Uterus (tissue), 4 donors: Measurements from ENCODE around the gene MYH7. TPM values are rescaled to one million over a fixed set of nuclear protein-coding genes. Genes with fewer than 3 reads are reported as not detected.

Experiments used
- DNase-seq, 2 donors: peaks; one replicate each; pipeline ENCODE4 v3.0.0-alpha.2; 2019 to 2020
- H3K27ac ChIP-seq, 2 donors: fragments of 200-600 bp; sonication (generic); 1 replicate in 1 of 2; 2 replicates in 1 of 2; pipeline ENCODE4 v1.5.1; 2016 to 2018
- H3K27me3 ChIP-seq, 2 donors: fragments of 200-600 bp; sonication (generic); one replicate each; pipeline ENCODE4 v1.5.1; 2018 to 2019; ENCODE audit warnings: control low read depth in 1 of 2
- H3K36me3 ChIP-seq, 2 donors: fragments of 200-600 bp; sonication (generic); one replicate each; pipeline ENCODE4 v1.5.1; 2019; ENCODE audit warnings: control low read depth in 1 of 2
- H3K4me1 ChIP-seq, 2 donors: fragments of 200-600 bp; sonication (generic); one replicate each; pipeline ENCODE4 v1.5.1; 2018 to 2019; ENCODE audit warnings: control low read depth in 1 of 2
- H3K4me3 ChIP-seq, 2 donors: fragments of 200-600 bp; sonication (generic); 1 replicate in 1 of 2; 2 replicates in 1 of 2; pipeline ENCODE4 v1.5.1; 2018 to 2019; ENCODE audit warnings: mild to moderate bottlenecking in 1 of 2
- H3K9me3 ChIP-seq, 2 donors: fragments of 200-600 bp; sonication (generic); one replicate each; pipeline ENCODE4 v1.5.1; 2019; ENCODE audit warnings: control low read depth in 1 of 2
- POLR2A ChIP-seq, 2 donors: fragments of 450-650 bp; IDR thresholded peaks; one replicate each; pipeline ENCODE4 v1.6.1; 2016; ENCODE audit warnings: antibody characterized with exemption in 2 of 2, mild to moderate bottlenecking in 1 of 2, moderate library complexity in 1 of 2
- intact Hi-C: fragments of 100-400 bp; cut with DNase I; formaldehyde crosslinking; loops from one replicate; pipeline ENCODE4 v1.15.1; 2023; ENCODE audit warnings: low total_unique reads
- total RNA-seq, 4 donors: library from RNA; depleted of rRNA in 3 of 4; stranded (reverse); fragments of >200 nt in 3 of 4; gene quantifications; one replicate each; pipeline versions ENCODE4 v1.1.0 to v1.2.4, GENCODE V29; 2014 to 2023
- TF ChIP-seq, protein P1 (sequence below), 4 experiments: fragments of 200-600 bp in 2 of 4; fragments of 450-650 bp in 2 of 4; sonication (generic) in 2 of 4; IDR thresholded peaks; one replicate each; pipeline ENCODE4 v1.5.1; 2016 to 2019; ENCODE audit warnings: antibody characterized with exemption in 4 of 4, mild to moderate bottlenecking in 2 of 4, moderate library complexity in 1 of 4
- donor health status: DM: yes; HTN: yes; CAD: no.

Gene MYH7
- total RNA-seq, 4 donors from 2014 or later: 1.6 TPM; not detected in 3

DNA sequence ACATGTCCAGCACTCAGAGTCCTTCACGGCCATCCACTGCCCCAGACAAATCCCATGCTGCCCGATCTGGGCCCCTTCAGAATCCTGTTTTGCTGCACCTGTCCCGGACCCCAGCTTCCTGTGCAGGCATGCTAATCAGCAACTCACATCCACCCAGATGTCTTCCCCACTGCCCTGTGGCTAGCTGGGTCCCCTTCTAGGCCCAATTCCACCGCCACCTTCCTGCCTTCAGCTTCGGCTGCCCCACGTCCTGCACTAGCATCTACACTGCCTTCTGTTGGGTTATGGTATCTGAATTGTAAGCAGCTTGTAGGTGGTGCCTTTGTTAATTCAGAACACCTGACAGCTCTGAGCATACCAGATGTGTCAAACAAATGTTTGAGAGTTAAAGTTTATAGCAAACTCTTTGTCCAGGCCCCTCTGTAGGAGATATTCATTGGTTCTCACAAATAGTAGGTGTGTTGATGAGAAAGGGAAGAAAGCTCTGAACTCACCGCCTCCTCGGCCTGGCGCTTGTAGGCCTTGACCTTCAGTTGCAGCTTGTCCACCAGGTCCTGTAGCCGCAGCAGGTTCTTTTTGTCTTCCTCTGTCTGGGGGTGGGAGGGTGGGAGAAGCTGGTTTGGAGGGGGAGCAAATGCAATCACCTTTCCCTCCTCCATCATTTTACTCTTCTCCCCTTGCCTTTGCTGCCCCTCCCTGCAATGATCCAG, 52.6 kb downstream of the MYH7 start:
- H3K4me3 ChIP-seq: no peak overlapping the region
- H3K4me1 ChIP-seq: no peaks in the 10 kb centered on the region
- H3K27ac ChIP-seq: no peak overlapping the region
- TF ChIP-seq POLR2A (IDR thresholded peaks at IDR 0.05): no peak
- TF ChIP-seq, protein P1, sequence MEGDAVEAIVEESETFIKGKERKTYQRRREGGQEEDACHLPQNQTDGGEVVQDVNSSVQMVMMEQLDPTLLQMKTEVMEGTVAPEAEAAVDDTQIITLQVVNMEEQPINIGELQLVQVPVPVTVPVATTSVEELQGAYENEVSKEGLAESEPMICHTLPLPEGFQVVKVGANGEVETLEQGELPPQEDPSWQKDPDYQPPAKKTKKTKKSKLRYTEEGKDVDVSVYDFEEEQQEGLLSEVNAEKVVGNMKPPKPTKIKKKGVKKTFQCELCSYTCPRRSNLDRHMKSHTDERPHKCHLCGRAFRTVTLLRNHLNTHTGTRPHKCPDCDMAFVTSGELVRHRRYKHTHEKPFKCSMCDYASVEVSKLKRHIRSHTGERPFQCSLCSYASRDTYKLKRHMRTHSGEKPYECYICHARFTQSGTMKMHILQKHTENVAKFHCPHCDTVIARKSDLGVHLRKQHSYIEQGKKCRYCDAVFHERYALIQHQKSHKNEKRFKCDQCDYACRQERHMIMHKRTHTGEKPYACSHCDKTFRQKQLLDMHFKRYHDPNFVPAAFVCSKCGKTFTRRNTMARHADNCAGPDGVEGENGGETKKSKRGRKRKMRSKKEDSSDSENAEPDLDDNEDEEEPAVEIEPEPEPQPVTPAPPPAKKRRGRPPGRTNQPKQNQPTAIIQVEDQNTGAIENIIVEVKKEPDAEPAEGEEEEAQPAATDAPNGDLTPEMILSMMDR (IDR thresholded peaks at IDR 0.05): no peak
- no peak for DNase-seq
- H3K27me3 ChIP-seq: no peaks in the 10 kb centered on the region
- H3K36me3 ChIP-seq: no peaks in the 10 kb centered on the region
- intact Hi-C loops: no loop called here
- H3K9me3 ChIP-seq: no peaks in the 10 kb centered on the region

DNA sequence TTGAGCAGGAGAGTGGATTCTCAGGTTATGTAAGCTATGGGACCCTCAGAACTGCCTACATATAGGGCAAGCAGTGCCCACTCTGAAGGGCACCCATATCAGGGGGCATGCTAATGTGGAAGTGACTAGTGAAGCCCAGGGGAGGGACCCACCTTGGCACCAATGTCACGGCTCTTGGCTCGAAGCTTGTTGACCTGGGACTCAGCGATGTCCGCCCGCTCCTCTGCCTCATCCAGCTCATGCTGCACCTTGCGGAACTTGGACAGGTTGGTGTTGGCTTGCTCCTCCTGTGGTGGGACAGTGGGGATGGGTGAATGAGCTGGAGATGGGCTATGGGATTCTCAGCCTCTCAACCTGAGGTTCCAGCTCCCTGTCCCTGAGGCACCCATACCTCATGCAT, 53.2 kb downstream of the MYH7 start:
- H3K36me3 ChIP-seq: no peaks in the 10 kb centered on the region
- no peaks in the 10 kb centered on the region for H3K4me1 ChIP-seq
- no peaks in the 10 kb centered on the region for H3K27me3 ChIP-seq
- H3K4me3 ChIP-seq: no peak overlapping the region
- H3K27ac ChIP-seq: no peak overlapping the region
- no peak for DNase-seq
- intact Hi-C loops: no loop called here
- TF ChIP-seq, protein P1 (IDR thresholded peaks at IDR 0.05): no peak
- no peak for TF ChIP-seq POLR2A (IDR thresholded peaks at IDR 0.05)
- no peaks in the 10 kb centered on the region for H3K9me3 ChIP-seq

DNA sequence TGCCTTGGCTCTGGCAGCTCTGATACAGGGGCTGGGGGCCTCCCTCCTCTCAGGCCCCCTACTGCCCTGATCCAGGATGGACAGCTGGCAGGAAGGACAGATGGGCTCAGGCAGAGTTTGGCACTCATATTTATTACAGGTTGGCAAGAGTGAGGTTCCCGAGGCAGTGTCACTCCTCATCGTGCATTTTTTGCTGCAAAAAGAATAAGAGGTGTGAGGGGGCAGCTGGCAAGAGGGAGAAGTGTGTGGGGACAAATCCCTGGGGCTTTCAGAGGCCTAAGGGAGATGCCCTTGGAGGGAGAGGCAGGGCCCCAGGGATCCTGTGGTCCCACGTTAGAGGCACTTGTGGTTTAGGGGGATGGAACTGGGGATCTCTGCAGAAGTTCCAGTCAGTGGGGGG, 53.6 kb downstream of the MYH7 start:
- DNase-seq: no peak
- Histone ChIP-seq H3K4me1 (no peaks in the 10 kb centered on the region), H3K27me3 (no peaks in the 10 kb centered on the region), H3K36me3 (no peaks in the 10 kb centered on the region), H3K4me3 (no peak overlapping the region), H3K27ac (no peak overlapping the region), H3K9me3 (no peaks in the 10 kb centered on the region)
- intact Hi-C loops: no loop called here
- no peak for TF ChIP-seq POLR2A (IDR thresholded peaks at IDR 0.05)
- TF ChIP-seq, protein P1 (IDR thresholded peaks at IDR 0.05): no peak

DNA sequence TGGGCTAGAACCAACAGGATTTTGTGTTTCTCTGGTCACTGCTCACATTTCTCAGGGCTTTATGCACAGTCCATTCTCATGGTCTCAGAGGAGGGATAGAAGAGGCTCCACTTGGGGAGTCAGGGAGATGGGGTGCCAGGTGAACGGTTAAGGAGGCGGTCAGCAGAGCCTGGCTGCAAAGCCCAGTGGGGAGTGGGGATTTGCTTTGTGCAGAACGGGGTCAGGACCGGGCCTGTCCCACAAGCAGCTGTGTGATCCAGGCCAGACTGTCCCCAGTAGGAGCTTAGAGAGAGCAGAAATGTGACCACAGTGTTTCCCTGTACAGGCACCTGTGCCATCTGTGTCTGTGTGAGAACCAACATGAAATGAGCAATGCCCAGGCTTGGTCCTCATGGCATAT, 54.5 kb downstream of the MYH7 start:
- H3K4me3 ChIP-seq: no peak overlapping the region
- DNase-seq: no peak
- H3K27ac ChIP-seq: no peak overlapping the region
- TF ChIP-seq POLR2A (IDR thresholded peaks at IDR 0.05): no peak
- TF ChIP-seq, protein P1 (IDR thresholded peaks at IDR 0.05): no peak
- no peaks in the 10 kb centered on the region for H3K36me3 ChIP-seq
- intact Hi-C loops: no loop called here
- no peaks in the 10 kb centered on the region for H3K27me3 ChIP-seq
- H3K4me1 ChIP-seq: no peaks in the 10 kb centered on the region
- no peaks in the 10 kb centered on the region for H3K9me3 ChIP-seq

DNA sequence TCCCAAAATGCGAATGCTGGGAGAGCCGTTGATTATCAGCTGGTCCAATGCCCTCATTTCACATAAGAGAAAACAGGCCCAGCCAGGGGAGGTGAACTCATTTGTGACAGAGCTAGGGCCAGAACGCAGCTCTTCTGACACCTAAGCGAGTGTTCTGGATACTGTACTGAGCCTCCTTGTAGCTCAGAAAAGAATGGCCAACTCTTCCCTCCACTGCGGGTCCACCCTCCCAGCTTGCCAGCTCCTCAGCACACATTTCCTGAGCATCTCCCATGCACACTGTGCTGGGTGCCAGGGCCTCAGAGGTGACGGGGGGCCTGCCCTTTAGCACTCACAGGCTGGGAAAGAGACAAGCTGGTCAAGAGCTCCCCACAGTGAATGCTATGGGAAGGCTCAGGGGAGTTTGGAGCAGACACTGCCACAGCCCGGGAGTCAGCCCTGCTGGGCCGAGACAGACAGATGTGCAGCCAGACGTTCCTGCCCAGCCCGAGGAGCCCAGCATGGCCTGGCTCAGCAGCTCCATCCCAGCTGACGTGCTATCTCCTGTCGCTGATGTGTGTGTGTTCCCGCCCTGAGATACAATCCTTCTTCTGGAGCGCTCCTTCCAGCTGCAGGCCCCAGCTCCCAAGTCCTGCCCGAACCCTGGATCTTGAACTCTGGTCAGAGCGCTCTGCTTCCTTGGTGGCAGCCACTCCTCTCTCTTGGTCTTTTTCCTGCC, 55.1 kb downstream of the MYH7 start:
- intact Hi-C loops: no loop called here
- Histone ChIP-seq H3K36me3 (no peaks in the 10 kb centered on the region), H3K27ac (no peak overlapping the region), H3K4me3 (no peak overlapping the region), H3K27me3 (no peaks in the 10 kb centered on the region), H3K9me3 (no peaks in the 10 kb centered on the region), H3K4me1 (no peaks in the 10 kb centered on the region)
- DNase-seq: no peak
- TF ChIP-seq, protein P1 (IDR thresholded peaks at IDR 0.05): no peak
- TF ChIP-seq POLR2A (IDR thresholded peaks at IDR 0.05): no peak
